Astrocyte of the spinal cord (primary cell): ENCODE results near the gene WDR33.

ENCODE experiments used
- DNase-seq: peaks from one replicate; pipeline ENCODE4 v3.0.0; 2011; ENCODE audit warnings: low read depth, low spot score
- H3K4me3 ChIP-seq: 2 replicates; pipeline ENCODE4 v1.5.1; 2011; ENCODE audit warnings: low read depth, mild to moderate bottlenecking, low read length, moderate library complexity
- in situ Hi-C: cut with HindIII; loops from 2 replicates; pipeline ENCODE4 v1.10.0; 2017; ENCODE audit warnings: low sequenced_read_pairs
- TF ChIP-seq, protein P1 (sequence below): IDR thresholded peaks from 2 replicates; pipeline ENCODE4 v1.5.1; 2012; ENCODE audit warnings: low read depth, mild to moderate bottlenecking, low read length, inconsistent platforms

WDR33 gene

GRCh38 chr2:127673291-127674069, 137.5 kb downstream of the WDR33 start:
- no peak overlapping the region for H3K4me3 ChIP-seq
- TF ChIP-seq, protein P1, sequence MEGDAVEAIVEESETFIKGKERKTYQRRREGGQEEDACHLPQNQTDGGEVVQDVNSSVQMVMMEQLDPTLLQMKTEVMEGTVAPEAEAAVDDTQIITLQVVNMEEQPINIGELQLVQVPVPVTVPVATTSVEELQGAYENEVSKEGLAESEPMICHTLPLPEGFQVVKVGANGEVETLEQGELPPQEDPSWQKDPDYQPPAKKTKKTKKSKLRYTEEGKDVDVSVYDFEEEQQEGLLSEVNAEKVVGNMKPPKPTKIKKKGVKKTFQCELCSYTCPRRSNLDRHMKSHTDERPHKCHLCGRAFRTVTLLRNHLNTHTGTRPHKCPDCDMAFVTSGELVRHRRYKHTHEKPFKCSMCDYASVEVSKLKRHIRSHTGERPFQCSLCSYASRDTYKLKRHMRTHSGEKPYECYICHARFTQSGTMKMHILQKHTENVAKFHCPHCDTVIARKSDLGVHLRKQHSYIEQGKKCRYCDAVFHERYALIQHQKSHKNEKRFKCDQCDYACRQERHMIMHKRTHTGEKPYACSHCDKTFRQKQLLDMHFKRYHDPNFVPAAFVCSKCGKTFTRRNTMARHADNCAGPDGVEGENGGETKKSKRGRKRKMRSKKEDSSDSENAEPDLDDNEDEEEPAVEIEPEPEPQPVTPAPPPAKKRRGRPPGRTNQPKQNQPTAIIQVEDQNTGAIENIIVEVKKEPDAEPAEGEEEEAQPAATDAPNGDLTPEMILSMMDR = no peak
- DNase-seq = no peak
- in situ Hi-C loops = no loop called here

GRCh38 chr2:127672341-127673224, 138.4 kb downstream of the WDR33 start:
- in situ Hi-C loops = no loop called here
- TF ChIP-seq, protein P1 = no peak
- DNase-seq = no peak
- no peak overlapping the region for H3K4me3 ChIP-seq

DNA sequence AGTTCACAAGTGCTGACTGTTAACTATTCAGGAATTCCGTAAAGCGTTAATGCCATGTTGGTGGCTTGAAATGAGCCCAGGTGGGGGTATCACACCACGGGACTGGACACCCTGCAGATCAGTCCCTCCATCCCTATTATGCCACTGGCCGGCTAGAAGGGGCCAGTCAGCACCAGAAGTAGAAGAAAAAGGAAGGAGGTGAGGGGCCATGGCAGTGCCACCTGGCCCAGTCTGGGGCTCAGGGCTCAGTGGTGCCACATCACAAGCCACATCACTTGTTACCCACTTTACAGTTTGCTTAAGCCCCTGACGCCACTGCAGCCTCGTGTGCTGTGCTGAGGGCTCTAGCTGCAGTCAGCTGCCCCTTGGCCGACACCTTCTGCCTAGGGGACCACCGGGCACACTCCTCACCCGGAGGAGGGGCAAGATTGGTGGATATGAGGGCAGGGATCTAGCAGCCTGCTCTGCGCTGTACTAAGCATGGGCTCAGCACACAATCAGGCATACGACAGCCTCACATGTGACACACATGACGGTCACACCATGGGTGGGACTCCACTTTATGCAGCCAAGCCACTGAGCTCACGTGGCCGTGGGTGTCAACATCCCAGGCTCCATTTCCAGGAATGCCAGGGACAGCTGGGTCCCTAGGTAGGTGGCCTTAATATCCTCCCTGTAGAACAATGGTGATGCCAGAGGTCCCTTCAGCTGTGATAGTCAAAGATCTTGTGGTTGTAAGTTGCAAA, 139.2 kb downstream of the WDR33 start:
- TF ChIP-seq, protein P1 = no peak
- H3K4me3 ChIP-seq = no peak overlapping the region
- in situ Hi-C loops = no loop called here
- no peak for DNase-seq

- in situ Hi-C loops = no loop called here
- TF ChIP-seq, protein P1 = no peak
- DNase-seq = no peak
- H3K4me3 ChIP-seq = no peak overlapping the region
These were observed 140.0 kb downstream of the WDR33 start for GRCh38 chr2:127670957-127671290.

DNA sequence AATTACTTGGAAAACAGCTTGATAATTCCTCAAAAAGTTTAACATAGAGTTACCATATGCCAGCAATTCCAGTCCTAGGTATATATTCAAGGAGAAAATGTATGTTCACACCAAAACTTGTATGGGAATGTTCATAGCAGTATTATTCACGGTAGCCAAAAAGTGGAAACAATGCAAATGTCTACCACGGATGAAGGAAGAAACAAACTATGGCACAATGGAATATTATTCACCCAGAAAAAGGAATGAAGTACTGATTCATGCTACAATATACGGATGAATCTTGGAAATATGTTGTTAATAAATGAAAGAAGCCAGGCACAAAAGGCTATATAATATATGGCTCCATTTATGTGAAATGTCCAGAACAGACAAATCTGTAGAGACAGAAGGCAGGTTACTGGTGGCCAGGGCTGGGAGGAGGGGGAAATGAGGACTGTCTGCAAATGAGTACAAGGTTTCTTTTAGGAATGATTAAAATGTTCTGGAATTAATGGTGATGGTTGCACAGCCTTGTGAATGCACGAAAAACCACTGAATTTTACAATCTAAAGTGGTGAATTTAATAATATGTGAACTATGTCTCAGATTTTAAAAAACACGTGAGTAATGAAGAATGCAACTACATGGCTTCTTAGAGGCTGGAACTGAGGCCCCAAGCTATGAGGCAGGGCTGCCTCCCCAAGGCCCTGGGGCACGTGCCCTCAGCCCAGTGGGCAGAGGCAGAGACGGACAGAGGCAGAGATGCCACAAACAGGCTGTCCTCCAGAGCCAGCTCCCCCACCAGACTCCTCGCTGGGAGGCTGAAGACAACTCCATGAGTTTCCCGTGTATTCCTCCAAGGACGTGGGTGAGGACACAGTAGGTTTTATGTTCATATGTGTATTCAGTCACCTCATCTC, 140.7 kb downstream of the WDR33 start:
- in situ Hi-C loops = no loop called here
- no peak for DNase-seq
- H3K4me3 ChIP-seq = no peak overlapping the region
- TF ChIP-seq, protein P1 = no peak

GRCh38 chr2:127669056-127669455, 141.9 kb downstream of the WDR33 start:
- in situ Hi-C loops = no loop called here
- TF ChIP-seq, protein P1 = no peak
- DNase-seq = no peak
- no peak overlapping the region for H3K4me3 ChIP-seq
